WTC11 (cell line): Measurements from ENCODE around the gene MMAA. TPM values are rescaled to one million over a fixed set of nuclear protein-coding genes. Genes with fewer than 3 reads are reported as not detected.
A peak's percentile ranks its signal among the peaks of the same experiment; 100 is the strongest.

ENCODE experiments used
- ATAC-seq: fragments of 200-7000 bp; cut with Tn5 transposase; 2 replicates; pipeline ENCODE4 v1.10.0; 2021; ENCODE audit warnings: mild to moderate bottlenecking, moderate library complexity
- Bru-seq: library from RNA; stranded (reverse); fragments of 400-500 nt; gene quantifications from one replicate; lab custom pipeline; 2021; lab: Mats Ljungman, UMichigan
- CTCF ChIA-PET: fragments of 300-600 bp; sonication (Branson Sonifier 250); formaldehyde crosslinking; loops from one replicate; lab custom pipeline; 2021; ENCODE audit warnings: antibody characterized with exemption; lab: Charles Lee
- POLR2A ChIA-PET: fragments of 350-600 bp; sonication (Branson Sonifier 250); formaldehyde crosslinking; loops from one replicate; lab custom pipeline; 2021; ENCODE audit warnings: antibody characterized with exemption; lab: Charles Lee
- DNase-seq: peaks from one replicate; pipeline ENCODE4 v3.0.0; 2021; ENCODE audit warnings: low spot score
- H3K27ac Mint-ChIP-seq: 2 replicates; pipeline ENCODE4 v1.8.0; 2021; ENCODE audit warnings: mixed read lengths
- H3K27me3 Mint-ChIP-seq: 2 replicates; pipeline ENCODE4 v1.8.0; 2021; ENCODE audit warnings: low read depth, mild to moderate bottlenecking, moderate library complexity, mixed read lengths
- H3K36me3 Mint-ChIP-seq: 2 replicates; pipeline ENCODE4 v1.8.0; 2021; ENCODE audit warnings: mixed read lengths
- H3K4me1 Mint-ChIP-seq: 2 replicates; pipeline ENCODE4 v1.8.0; 2022; ENCODE audit warnings: mixed read lengths
- H3K4me3 Mint-ChIP-seq: 2 replicates; pipeline ENCODE4 v1.8.0; 2021; ENCODE audit warnings: mild to moderate bottlenecking, moderate library complexity, mixed read lengths
- H3K9me3 Mint-ChIP-seq: 2 replicates; pipeline ENCODE4 v1.8.0; 2021; ENCODE audit warnings: mixed read lengths
- E2F1 ChIP-seq: sonication (generic); formaldehyde crosslinking; IDR thresholded peaks from 2 replicates; pipeline ENCODE4 v1.8.0; 2022; ENCODE audit warnings: mild to moderate bottlenecking, missing genetic modification reagents
- ESRRA ChIP-seq: sonication (generic); formaldehyde crosslinking; IDR thresholded peaks from 2 replicates; pipeline ENCODE4 v1.8.1; 2022; ENCODE audit warnings: mild to moderate bottlenecking, missing genetic modification reagents, borderline replicate concordance
- JUN ChIP-seq: sonication (generic); formaldehyde crosslinking; IDR thresholded peaks from 2 replicates; pipeline ENCODE4 v1.8.0; 2023; ENCODE audit warnings: mild to moderate bottlenecking, missing genetic modification reagents
- MAX ChIP-seq: sonication (generic); formaldehyde crosslinking; IDR thresholded peaks from 2 replicates; pipeline ENCODE4 v1.8.0; 2022; ENCODE audit warnings: mild to moderate bottlenecking, missing genetic modification reagents
- MLX ChIP-seq: sonication (generic); formaldehyde crosslinking; IDR thresholded peaks from 2 replicates; pipeline ENCODE4 v1.8.1; 2023; ENCODE audit warnings: mild to moderate bottlenecking, missing genetic modification reagents, moderate library complexity
- NFE2L1 ChIP-seq: sonication (generic); formaldehyde crosslinking; IDR thresholded peaks from 2 replicates; pipeline ENCODE4 v1.8.1; 2023; ENCODE audit warnings: missing genetic modification reagents
- NFYB ChIP-seq: sonication (generic); formaldehyde crosslinking; conservative IDR thresholded peaks from 2 replicates; pipeline ENCODE4 v1.8.0; 2022; ENCODE audit warnings: low read depth, missing genetic modification reagents
- NR1H2 ChIP-seq: sonication (generic); formaldehyde crosslinking; IDR thresholded peaks from 2 replicates; pipeline ENCODE4 v1.9.0; 2021; ENCODE audit warnings: mild to moderate bottlenecking, moderate library complexity, missing genetic modification reagents
- NR3C1 ChIP-seq: sonication (generic); formaldehyde crosslinking; conservative IDR thresholded peaks from 2 replicates; pipeline ENCODE4 v1.8.1; 2023; ENCODE audit warnings: low read depth, mild to moderate bottlenecking, missing genetic modification reagents
- SOX15 ChIP-seq: fragments of 250-450 bp; sonication (Bioruptor Pico); IDR thresholded peaks from 2 replicates; pipeline ENCODE4 v1.9.0; 2021; ENCODE audit warnings: mild to moderate bottlenecking
- SP1 ChIP-seq: sonication (generic); formaldehyde crosslinking; conservative IDR thresholded peaks from 2 replicates; pipeline ENCODE4 v1.8.1; 2022; ENCODE audit warnings: missing genetic modification reagents
- TCF7 ChIP-seq: sonication (generic); formaldehyde crosslinking; IDR thresholded peaks from 2 replicates; pipeline ENCODE4 v1.8.0; 2022; ENCODE audit warnings: mild to moderate bottlenecking, low read depth, missing genetic modification reagents, moderate library complexity
- TEAD1 ChIP-seq: sonication (generic); formaldehyde crosslinking; IDR thresholded peaks from 2 replicates; pipeline ENCODE4 v1.8.0; 2022; ENCODE audit warnings: mild to moderate bottlenecking, missing genetic modification reagents
- ZMAT4 ChIP-seq: fragments of 250-450 bp; sonication (Bioruptor Pico); IDR thresholded peaks from 2 replicates; pipeline ENCODE4 v1.9.0; 2021; ENCODE audit warnings: mild to moderate bottlenecking
- ZNF138 ChIP-seq: sonication (generic); formaldehyde crosslinking; conservative IDR thresholded peaks from 2 replicates; pipeline ENCODE4 v1.8.1; 2022; ENCODE audit warnings: mild to moderate bottlenecking, moderate library complexity, missing genetic modification reagents
- ZNF232 ChIP-seq: sonication (generic); formaldehyde crosslinking; IDR thresholded peaks from 2 replicates; pipeline ENCODE4 v1.8.0; 2022; ENCODE audit warnings: mild to moderate bottlenecking, missing genetic modification reagents
- ZNF263 ChIP-seq: sonication (generic); formaldehyde crosslinking; IDR thresholded peaks from 2 replicates; pipeline ENCODE4 v1.8.1; 2022; ENCODE audit warnings: low read depth, mild to moderate bottlenecking, moderate library complexity, missing genetic modification reagents
- ZNF416 ChIP-seq: fragments of 250-450 bp; sonication (Bioruptor Pico); IDR thresholded peaks from 2 replicates; pipeline ENCODE4 v1.9.0; 2021; ENCODE audit warnings: mild to moderate bottlenecking, inconsistent platforms
- ZNF512 ChIP-seq: sonication (generic); formaldehyde crosslinking; IDR thresholded peaks from 2 replicates; pipeline ENCODE4 v1.8.1; 2022; ENCODE audit warnings: missing genetic modification reagents, borderline replicate concordance
- long read RNA-seq, 3 experiments: library from RNA in 1 of 3; library from capped mRNA in 1 of 3; library from polyadenylated mRNA in 1 of 3; unstranded in 2 of 3; stranded (forward) in 1 of 3; transcript quantifications; one replicate each; pipeline ENCODE4 v2.0.0, GENCODE V29; 2021
- total RNA-seq: library from RNA; stranded (reverse); gene quantifications from 3 replicates; pipeline ENCODE4 v1.2.3, GENCODE V29; 2021
- TF ChIP-seq, protein P1 (sequence below): sonication (generic); formaldehyde crosslinking; conservative IDR thresholded peaks from 2 replicates; pipeline ENCODE4 v1.8.1; 2022; ENCODE audit warnings: mild to moderate bottlenecking, missing genetic modification reagents
- TF ChIP-seq, protein P2 (sequence below): sonication (generic); formaldehyde crosslinking; IDR thresholded peaks from 2 replicates; pipeline ENCODE4 v1.8.1; 2023; ENCODE audit warnings: mild to moderate bottlenecking, missing genetic modification reagents
- TF ChIP-seq, protein P3 (sequence below): sonication (generic); formaldehyde crosslinking; IDR thresholded peaks from 2 replicates; pipeline ENCODE4 v1.8.1; 2023; ENCODE audit warnings: mild to moderate bottlenecking, missing genetic modification reagents
- TF ChIP-seq, protein P4 (sequence below): sonication (generic); formaldehyde crosslinking; IDR thresholded peaks from 2 replicates; pipeline ENCODE4 v1.8.0; 2023; ENCODE audit warnings: missing genetic modification reagents, mild to moderate bottlenecking, borderline replicate concordance

MMAA gene
- 4.9 to 5.9 TPM (median 5.0 TPM) in 3 replicates for total RNA-seq
- Bru-seq, nascent RNA, result percentile 44 among the genes with signal in this experiment
- long read RNA-seq, experiment 1, full-length matches to known transcripts, result 16 of 30 reads
- long read RNA-seq, experiment 1, partial matches to known transcripts, result 8 of 30 reads
- long read RNA-seq, experiment 1, other reads (novel, unspliced or antisense), result 6 of 30 reads
- long read RNA-seq, experiment 2, full-length matches to known transcripts, result 4 of 9 reads
- long read RNA-seq, experiment 2, partial matches to known transcripts, result 5 of 9 reads
- long read RNA-seq, experiment 2, other reads (novel, unspliced or antisense), result 0 of 9 reads
- long read RNA-seq, experiment 3, full-length matches to known transcripts, result 5 of 7 reads
- long read RNA-seq, experiment 3, partial matches to known transcripts, result 1 of 7 reads
- long read RNA-seq, experiment 3, other reads (novel, unspliced or antisense), result 1 of 7 reads

DNA sequence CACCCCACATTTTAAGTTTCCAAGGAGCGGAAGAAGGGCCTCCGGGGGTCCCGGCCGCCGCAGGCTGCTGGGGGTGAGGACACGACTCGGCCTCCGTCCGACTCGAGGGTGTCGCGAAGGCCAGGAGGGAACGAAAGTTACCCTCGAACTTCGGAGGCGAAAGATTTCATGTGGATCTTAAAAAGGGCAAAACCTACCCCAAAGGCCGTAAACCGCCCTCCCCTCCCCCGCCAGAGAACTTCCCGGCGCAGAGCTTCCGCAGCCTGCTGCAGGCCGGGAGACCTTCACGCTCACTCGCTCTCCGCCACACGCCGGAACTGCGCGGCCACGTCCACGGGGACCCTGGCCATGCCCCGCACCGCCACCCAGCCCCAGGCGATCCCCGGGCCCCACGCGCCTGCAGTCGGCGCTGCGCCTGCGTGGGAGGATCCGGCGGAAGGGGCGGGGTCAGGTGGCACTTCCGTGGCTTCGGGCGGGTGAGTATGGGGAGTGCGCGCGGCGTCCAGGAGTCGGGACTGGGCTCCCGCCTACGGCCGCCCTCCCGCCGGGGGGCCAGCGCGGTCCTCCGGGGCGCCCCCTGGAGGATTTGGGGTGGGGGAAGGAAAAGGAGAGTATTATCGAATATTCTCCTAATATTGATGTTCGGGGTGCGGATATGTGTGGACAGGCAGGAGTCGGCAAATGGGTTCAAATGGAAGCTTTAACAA is at the start of gene MMAA:
Gene MMAA (plus strand): TSS at position 454 of the 707 bp plus-strand sequence. CDS start 19,755 bp downstream, outside the sequence.
- ATAC-seq (peak; percentile 98), DNase-seq (peak; percentile 88)
- peak within 1 kb of the TSS; percentile 94 for H3K4me3 Mint-ChIP-seq
- ChIA-PET CTCF (interaction anchor here (0.7 to 1.6 kb wide), 5 partner anchors 19 to 611 kb away, joined by 3 to 4 read pairs (median 3); no protein-coding TSS in a partner anchor), POLR2A (no interaction called here)
- peaks cover 39% of the 10 kb centered on the region for H3K4me1 Mint-ChIP-seq
- H3K27ac Mint-ChIP-seq, result peak within 1 kb of the TSS; percentile 94
- H3K36me3 Mint-ChIP-seq, result peaks cover 19% of the 10 kb centered on the region
- H3K9me3 Mint-ChIP-seq, result peaks cover 19% of the 10 kb centered on the region
- H3K27me3 Mint-ChIP-seq, result no peaks in the 10 kb centered on the region
- TF ChIP-seq, protein P1, sequence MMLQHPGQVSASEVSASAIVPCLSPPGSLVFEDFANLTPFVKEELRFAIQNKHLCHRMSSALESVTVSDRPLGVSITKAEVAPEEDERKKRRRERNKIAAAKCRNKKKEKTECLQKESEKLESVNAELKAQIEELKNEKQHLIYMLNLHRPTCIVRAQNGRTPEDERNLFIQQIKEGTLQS (CRISPR knock-in tag), result no peak
- no peak for TF ChIP-seq ZNF512 (CRISPR knock-in tag)
- 0 out of 2 replicates have a peak, but pooled peaks have one; percentile 25 for TF ChIP-seq ZNF232
- TF ChIP-seq, protein P2, sequence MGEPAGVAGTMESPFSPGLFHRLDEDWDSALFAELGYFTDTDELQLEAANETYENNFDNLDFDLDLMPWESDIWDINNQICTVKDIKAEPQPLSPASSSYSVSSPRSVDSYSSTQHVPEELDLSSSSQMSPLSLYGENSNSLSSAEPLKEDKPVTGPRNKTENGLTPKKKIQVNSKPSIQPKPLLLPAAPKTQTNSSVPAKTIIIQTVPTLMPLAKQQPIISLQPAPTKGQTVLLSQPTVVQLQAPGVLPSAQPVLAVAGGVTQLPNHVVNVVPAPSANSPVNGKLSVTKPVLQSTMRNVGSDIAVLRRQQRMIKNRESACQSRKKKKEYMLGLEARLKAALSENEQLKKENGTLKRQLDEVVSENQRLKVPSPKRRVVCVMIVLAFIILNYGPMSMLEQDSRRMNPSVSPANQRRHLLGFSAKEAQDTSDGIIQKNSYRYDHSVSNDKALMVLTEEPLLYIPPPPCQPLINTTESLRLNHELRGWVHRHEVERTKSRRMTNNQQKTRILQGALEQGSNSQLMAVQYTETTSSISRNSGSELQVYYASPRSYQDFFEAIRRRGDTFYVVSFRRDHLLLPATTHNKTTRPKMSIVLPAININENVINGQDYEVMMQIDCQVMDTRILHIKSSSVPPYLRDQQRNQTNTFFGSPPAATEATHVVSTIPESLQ, result no peak
- peak; percentile 96 for TF ChIP-seq MAX (CRISPR knock-in tag)
- TF ChIP-seq NR3C1 (CRISPR knock-in tag), result no peak
- 0 out of 2 replicates have a peak, but pooled peaks have one; percentile 42 for TF ChIP-seq ZNF416 (CRISPR knock-in tag)
- 0 out of 2 replicates have a peak, but pooled peaks have one; percentile 20 for TF ChIP-seq NFE2L1
- no peak for TF ChIP-seq TCF7 (CRISPR knock-in tag)
- no peak for TF ChIP-seq SOX15
- TF ChIP-seq MLX (CRISPR knock-in tag), result no peak
- TF ChIP-seq ZNF263 (CRISPR knock-in tag), result no peak
- no peak for TF ChIP-seq ZMAT4 (CRISPR knock-in tag)
- TF ChIP-seq, protein P3, sequence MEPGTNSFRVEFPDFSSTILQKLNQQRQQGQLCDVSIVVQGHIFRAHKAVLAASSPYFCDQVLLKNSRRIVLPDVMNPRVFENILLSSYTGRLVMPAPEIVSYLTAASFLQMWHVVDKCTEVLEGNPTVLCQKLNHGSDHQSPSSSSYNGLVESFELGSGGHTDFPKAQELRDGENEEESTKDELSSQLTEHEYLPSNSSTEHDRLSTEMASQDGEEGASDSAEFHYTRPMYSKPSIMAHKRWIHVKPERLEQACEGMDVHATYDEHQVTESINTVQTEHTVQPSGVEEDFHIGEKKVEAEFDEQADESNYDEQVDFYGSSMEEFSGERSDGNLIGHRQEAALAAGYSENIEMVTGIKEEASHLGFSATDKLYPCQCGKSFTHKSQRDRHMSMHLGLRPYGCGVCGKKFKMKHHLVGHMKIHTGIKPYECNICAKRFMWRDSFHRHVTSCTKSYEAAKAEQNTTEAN (CRISPR knock-in tag), result peak; percentile 78; the same call in 1 of the 2 replicates
- no peak for TF ChIP-seq NFYB
- TF ChIP-seq NR1H2 (CRISPR knock-in tag), result no peak
- TF ChIP-seq, protein P4, sequence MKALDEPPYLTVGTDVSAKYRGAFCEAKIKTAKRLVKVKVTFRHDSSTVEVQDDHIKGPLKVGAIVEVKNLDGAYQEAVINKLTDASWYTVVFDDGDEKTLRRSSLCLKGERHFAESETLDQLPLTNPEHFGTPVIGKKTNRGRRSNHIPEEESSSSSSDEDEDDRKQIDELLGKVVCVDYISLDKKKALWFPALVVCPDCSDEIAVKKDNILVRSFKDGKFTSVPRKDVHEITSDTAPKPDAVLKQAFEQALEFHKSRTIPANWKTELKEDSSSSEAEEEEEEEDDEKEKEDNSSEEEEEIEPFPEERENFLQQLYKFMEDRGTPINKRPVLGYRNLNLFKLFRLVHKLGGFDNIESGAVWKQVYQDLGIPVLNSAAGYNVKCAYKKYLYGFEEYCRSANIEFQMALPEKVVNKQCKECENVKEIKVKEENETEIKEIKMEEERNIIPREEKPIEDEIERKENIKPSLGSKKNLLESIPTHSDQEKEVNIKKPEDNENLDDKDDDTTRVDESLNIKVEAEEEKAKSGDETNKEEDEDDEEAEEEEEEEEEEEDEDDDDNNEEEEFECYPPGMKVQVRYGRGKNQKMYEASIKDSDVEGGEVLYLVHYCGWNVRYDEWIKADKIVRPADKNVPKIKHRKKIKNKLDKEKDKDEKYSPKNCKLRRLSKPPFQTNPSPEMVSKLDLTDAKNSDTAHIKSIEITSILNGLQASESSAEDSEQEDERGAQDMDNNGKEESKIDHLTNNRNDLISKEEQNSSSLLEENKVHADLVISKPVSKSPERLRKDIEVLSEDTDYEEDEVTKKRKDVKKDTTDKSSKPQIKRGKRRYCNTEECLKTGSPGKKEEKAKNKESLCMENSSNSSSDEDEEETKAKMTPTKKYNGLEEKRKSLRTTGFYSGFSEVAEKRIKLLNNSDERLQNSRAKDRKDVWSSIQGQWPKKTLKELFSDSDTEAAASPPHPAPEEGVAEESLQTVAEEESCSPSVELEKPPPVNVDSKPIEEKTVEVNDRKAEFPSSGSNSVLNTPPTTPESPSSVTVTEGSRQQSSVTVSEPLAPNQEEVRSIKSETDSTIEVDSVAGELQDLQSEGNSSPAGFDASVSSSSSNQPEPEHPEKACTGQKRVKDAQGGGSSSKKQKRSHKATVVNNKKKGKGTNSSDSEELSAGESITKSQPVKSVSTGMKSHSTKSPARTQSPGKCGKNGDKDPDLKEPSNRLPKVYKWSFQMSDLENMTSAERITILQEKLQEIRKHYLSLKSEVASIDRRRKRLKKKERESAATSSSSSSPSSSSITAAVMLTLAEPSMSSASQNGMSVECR (CRISPR knock-in tag), result peak; percentile 94
- TF ChIP-seq ESRRA (CRISPR knock-in tag), result peak; percentile 86
- no peak for TF ChIP-seq JUN
- no peak for TF ChIP-seq E2F1 (CRISPR knock-in tag)
- TF ChIP-seq SP1 (CRISPR knock-in tag), result peak; percentile 93
- TF ChIP-seq ZNF138, result peak; percentile 96
- TF ChIP-seq TEAD1 (CRISPR knock-in tag), result peak; percentile 96
